ENCODE results near the gene CMTR1.

DNA sequence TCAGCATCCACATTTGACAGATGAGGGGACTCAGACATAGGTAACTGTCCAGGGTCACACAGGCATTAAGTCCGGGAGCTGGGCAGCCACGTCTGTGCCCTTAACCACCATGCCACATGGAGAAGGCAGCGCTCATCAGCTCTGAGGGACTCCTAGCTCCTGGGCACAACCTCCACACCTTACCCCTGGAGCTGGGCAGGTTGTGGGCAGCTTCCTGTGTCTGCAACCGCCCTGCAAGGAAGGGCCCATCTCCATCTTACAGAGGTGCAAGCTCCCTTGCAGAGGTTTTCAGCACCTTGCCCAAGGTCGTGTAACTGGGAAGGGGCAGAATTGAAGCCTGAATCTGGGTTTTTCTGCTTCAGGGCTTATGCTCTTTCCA lies 58.8 kb downstream of the CMTR1 start:
- no peak for TF ChIP-seq GATA3 (IDR thresholded peaks at IDR 0.05; ENCODE audit: low read depth, low read length)
- TF ChIP-seq GATA2 (IDR thresholded peaks at IDR 0.05; ENCODE audit: low read depth, low read length), result no peak

All from SH-SY5Y (cell line).